ENCODE results near the gene MYL11.

DNA sequence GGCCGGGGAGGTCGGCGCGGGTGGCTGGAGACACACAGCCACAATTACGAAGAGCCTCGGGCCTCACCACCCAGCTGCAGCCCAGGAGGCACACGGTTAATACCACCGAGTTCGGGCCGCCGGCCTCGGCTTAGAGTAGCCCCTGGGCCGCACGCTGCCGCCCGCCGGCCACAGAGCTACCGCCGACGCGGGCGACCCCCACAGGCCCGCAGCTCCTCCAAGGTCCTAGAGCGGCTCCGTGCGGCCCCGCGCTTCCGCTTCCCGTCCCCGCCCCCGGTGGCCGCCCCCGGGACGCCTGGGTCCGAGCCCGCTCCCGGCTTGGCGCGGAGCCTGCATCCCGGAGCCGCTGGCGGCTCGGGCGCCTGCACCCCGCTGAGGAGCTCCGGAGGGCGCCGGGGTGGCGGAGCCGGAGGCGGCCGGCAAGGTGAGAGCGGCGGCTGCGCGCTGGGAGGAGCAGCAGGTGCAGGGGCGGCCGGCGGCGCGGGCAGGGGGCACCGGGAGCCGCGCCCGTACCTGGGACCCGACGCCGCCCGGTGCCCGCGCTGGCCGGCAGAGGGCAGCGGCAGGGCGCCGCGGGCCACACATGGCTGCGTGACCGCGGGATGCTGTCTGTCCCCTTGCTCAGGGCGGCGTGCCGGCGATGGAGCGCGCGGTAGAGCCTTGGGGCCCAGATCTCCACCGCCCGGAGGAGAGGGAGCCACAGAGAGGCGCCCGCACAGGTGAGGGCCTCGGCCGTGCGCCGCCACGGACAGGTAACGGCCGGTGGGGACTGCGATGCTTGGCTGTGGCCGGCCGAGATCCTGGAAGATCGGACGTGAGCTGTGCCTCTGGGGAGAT is 20.8 kb downstream of the MYL11 start, which contains the start of gene ZNF48:
- TF ChIP-seq, protein P1, sequence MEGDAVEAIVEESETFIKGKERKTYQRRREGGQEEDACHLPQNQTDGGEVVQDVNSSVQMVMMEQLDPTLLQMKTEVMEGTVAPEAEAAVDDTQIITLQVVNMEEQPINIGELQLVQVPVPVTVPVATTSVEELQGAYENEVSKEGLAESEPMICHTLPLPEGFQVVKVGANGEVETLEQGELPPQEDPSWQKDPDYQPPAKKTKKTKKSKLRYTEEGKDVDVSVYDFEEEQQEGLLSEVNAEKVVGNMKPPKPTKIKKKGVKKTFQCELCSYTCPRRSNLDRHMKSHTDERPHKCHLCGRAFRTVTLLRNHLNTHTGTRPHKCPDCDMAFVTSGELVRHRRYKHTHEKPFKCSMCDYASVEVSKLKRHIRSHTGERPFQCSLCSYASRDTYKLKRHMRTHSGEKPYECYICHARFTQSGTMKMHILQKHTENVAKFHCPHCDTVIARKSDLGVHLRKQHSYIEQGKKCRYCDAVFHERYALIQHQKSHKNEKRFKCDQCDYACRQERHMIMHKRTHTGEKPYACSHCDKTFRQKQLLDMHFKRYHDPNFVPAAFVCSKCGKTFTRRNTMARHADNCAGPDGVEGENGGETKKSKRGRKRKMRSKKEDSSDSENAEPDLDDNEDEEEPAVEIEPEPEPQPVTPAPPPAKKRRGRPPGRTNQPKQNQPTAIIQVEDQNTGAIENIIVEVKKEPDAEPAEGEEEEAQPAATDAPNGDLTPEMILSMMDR (IDR thresholded peaks at IDR 0.05): peak in 4 of 6 experiments; percentile 25 to 62 (median 52)
- TF ChIP-seq POLR2A (IDR thresholded peaks at IDR 0.05): peak in 1 of 2 donors; percentile 50

Measured in adrenal gland (tissue), 5 donors.